Measurements from ENCODE around the gene UBE3D.

- no peak for TF ChIP-seq POLR2AphosphoS5 (IDR thresholded peaks at IDR 0.05; ENCODE audit: low read depth, low read length)
- TF ChIP-seq, protein P1, sequence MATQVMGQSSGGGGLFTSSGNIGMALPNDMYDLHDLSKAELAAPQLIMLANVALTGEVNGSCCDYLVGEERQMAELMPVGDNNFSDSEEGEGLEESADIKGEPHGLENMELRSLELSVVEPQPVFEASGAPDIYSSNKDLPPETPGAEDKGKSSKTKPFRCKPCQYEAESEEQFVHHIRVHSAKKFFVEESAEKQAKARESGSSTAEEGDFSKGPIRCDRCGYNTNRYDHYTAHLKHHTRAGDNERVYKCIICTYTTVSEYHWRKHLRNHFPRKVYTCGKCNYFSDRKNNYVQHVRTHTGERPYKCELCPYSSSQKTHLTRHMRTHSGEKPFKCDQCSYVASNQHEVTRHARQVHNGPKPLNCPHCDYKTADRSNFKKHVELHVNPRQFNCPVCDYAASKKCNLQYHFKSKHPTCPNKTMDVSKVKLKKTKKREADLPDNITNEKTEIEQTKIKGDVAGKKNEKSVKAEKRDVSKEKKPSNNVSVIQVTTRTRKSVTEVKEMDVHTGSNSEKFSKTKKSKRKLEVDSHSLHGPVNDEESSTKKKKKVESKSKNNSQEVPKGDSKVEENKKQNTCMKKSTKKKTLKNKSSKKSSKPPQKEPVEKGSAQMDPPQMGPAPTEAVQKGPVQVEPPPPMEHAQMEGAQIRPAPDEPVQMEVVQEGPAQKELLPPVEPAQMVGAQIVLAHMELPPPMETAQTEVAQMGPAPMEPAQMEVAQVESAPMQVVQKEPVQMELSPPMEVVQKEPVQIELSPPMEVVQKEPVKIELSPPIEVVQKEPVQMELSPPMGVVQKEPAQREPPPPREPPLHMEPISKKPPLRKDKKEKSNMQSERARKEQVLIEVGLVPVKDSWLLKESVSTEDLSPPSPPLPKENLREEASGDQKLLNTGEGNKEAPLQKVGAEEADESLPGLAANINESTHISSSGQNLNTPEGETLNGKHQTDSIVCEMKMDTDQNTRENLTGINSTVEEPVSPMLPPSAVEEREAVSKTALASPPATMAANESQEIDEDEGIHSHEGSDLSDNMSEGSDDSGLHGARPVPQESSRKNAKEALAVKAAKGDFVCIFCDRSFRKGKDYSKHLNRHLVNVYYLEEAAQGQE (IDR thresholded peaks at IDR 0.05; ENCODE audit: insufficient read depth in 1 of 2, low read depth in 2 of 2, low read length in 1 of 2): no peak
Observed at GRCh38 chr6:83097675-83098074, 32.0 kb upstream of the UBE3D start.
